DOHH2 (cell line): ENCODE data around the gene POLDIP3.

Source experiments
- EZH2phosphoT487 ChIP-seq: fragments of 200-600 bp; sonication (generic); IDR thresholded peaks from 2 replicates; pipeline ENCODE4 v1.6.1; 2017; ENCODE audit warnings: borderline replicate concordance, mild to moderate bottlenecking, antibody characterized with exemption, low read length, moderate library complexity, mixed read lengths
- TF ChIP-seq, protein P1 (sequence below): fragments of 200-600 bp; sonication (generic); IDR thresholded peaks from one replicate; pipeline ENCODE4 v1.5.1; 2014; ENCODE audit warnings: antibody characterized with exemption, mild to moderate bottlenecking, low read depth, low read length; ENCODE audit not compliant: poor library complexity, severe bottlenecking

GRCh38 chr22:42549331-42550060 is 65.2 kb downstream of the POLDIP3 start:
- TF ChIP-seq, protein P1, sequence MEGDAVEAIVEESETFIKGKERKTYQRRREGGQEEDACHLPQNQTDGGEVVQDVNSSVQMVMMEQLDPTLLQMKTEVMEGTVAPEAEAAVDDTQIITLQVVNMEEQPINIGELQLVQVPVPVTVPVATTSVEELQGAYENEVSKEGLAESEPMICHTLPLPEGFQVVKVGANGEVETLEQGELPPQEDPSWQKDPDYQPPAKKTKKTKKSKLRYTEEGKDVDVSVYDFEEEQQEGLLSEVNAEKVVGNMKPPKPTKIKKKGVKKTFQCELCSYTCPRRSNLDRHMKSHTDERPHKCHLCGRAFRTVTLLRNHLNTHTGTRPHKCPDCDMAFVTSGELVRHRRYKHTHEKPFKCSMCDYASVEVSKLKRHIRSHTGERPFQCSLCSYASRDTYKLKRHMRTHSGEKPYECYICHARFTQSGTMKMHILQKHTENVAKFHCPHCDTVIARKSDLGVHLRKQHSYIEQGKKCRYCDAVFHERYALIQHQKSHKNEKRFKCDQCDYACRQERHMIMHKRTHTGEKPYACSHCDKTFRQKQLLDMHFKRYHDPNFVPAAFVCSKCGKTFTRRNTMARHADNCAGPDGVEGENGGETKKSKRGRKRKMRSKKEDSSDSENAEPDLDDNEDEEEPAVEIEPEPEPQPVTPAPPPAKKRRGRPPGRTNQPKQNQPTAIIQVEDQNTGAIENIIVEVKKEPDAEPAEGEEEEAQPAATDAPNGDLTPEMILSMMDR: peak; percentile 28
- no peak for TF ChIP-seq EZH2phosphoT487
